Memory B cell (primary cell): ENCODE results near the gene SERINC2.

Experiments
- ATAC-seq: fragments of 150-1000 bp; cut with Tn5 transposase; 2 replicates; pipeline ENCODE4 v1.10.0; 2021; ENCODE audit warnings: low read depth, mild to moderate bottlenecking, moderate library complexity
- DNase-seq, 2 donors: peaks; one replicate each; pipeline ENCODE4 v3.0.0; 2022; ENCODE audit warnings: low spot score in 2 of 2
- H3K27ac Mint-ChIP-seq: one replicate; pipeline ENCODE4 v1.8.0; 2022; ENCODE audit warnings: mild to moderate bottlenecking, moderate library complexity, mixed read lengths
- H3K27me3 Mint-ChIP-seq: one replicate; pipeline ENCODE4 v1.8.0; 2022; ENCODE audit warnings: mixed read lengths
- H3K36me3 Mint-ChIP-seq: one replicate; pipeline ENCODE4 v1.8.0; 2022; ENCODE audit warnings: mild to moderate bottlenecking, mixed read lengths
- H3K4me1 Mint-ChIP-seq: one replicate; pipeline ENCODE4 v1.8.0; 2022; ENCODE audit warnings: mixed read lengths
- H3K4me3 Mint-ChIP-seq: one replicate; pipeline ENCODE4 v1.8.0; 2022; ENCODE audit warnings: mild to moderate bottlenecking, moderate library complexity, mixed read lengths
- H3K9me3 Mint-ChIP-seq: one replicate; pipeline ENCODE4 v1.8.0; 2022; ENCODE audit warnings: mixed read lengths

SERINC2 gene

GRCh38 chr1:31396633-31397351 lies 16.2 kb upstream of the SERINC2 start:
- DNase-seq, result no peak
- ATAC-seq, result no peak
- Mint-ChIP-seq H3K27me3 (peaks cover 1% of the 10 kb centered on the region), H3K36me3 (no peaks in the 10 kb centered on the region), H3K27ac (no peak overlapping the region), H3K4me3 (no peak overlapping the region), H3K9me3 (no peaks in the 10 kb centered on the region), H3K4me1 (peaks cover 14% of the 10 kb centered on the region)

GRCh38 chr1:31397360-31398095 lies 15.5 kb upstream of the SERINC2 start:
- Mint-ChIP-seq H3K4me1 (peaks cover 14% of the 10 kb centered on the region), H3K27ac (no peak overlapping the region), H3K4me3 (no peak overlapping the region), H3K27me3 (peaks cover 1% of the 10 kb centered on the region), H3K36me3 (no peaks in the 10 kb centered on the region), H3K9me3 (no peaks in the 10 kb centered on the region)
- ATAC-seq (no peak), DNase-seq (no peak)

- ATAC-seq, result no peak
- Mint-ChIP-seq H3K36me3 (no peaks in the 10 kb centered on the region), H3K27me3 (peaks cover 1% of the 10 kb centered on the region), H3K4me1 (peaks cover 14% of the 10 kb centered on the region), H3K4me3 (no peak overlapping the region), H3K27ac (no peak overlapping the region), H3K9me3 (no peaks in the 10 kb centered on the region)
- DNase-seq, result no peak
Observed at GRCh38 chr1:31398246-31398645, 14.8 kb upstream of the SERINC2 start.

- Mint-ChIP-seq H3K27ac (no peak overlapping the region), H3K27me3 (peaks cover 2% of the 10 kb centered on the region), H3K4me1 (peaks cover 6% of the 10 kb centered on the region), H3K4me3 (no peak overlapping the region), H3K36me3 (no peaks in the 10 kb centered on the region), H3K9me3 (no peaks in the 10 kb centered on the region)
- no peak for DNase-seq
- ATAC-seq, result no peak
Observed at GRCh38 chr1:31399976-31400375, 13.0 kb upstream of the SERINC2 start.

GRCh38 chr1:31400393-31400792 lies 12.6 kb upstream of the SERINC2 start:
- H3K9me3 Mint-ChIP-seq, result no peaks in the 10 kb centered on the region

GRCh38 chr1:31401241-31401640 lies 11.8 kb upstream of the SERINC2 start:
- no peak overlapping the region for H3K4me3 Mint-ChIP-seq
- H3K27ac Mint-ChIP-seq, result no peak overlapping the region
- no peaks in the 10 kb centered on the region for H3K9me3 Mint-ChIP-seq
- H3K36me3 Mint-ChIP-seq, result peaks cover 1% of the 10 kb centered on the region
- DNase-seq (no peak), ATAC-seq (no peak)
- peaks cover 3% of the 10 kb centered on the region for H3K27me3 Mint-ChIP-seq
- peaks cover 4% of the 10 kb centered on the region for H3K4me1 Mint-ChIP-seq

More at GRCh38 chr1:31400393-31400792, 12.6 kb upstream of the SERINC2 start:
- DNase-seq (no peak), ATAC-seq (no peak)
- no peak overlapping the region for H3K4me3 Mint-ChIP-seq
- H3K27ac Mint-ChIP-seq, result no peak overlapping the region
- peaks cover 3% of the 10 kb centered on the region for H3K27me3 Mint-ChIP-seq
- H3K4me1 Mint-ChIP-seq, result peaks cover 4% of the 10 kb centered on the region
- peaks cover 1% of the 10 kb centered on the region for H3K36me3 Mint-ChIP-seq

- H3K9me3 Mint-ChIP-seq, result no peaks in the 10 kb centered on the region
- no peak overlapping the region for H3K27ac Mint-ChIP-seq
- no peaks in the 10 kb centered on the region for H3K4me1 Mint-ChIP-seq
- no peak for DNase-seq
- no peak for ATAC-seq
- H3K36me3 Mint-ChIP-seq, result peaks cover 1% of the 10 kb centered on the region
- H3K4me3 Mint-ChIP-seq, result no peak overlapping the region
- peaks cover 20% of the 10 kb centered on the region for H3K27me3 Mint-ChIP-seq
Observed at GRCh38 chr1:31405578-31406245, 7.3 kb upstream of the SERINC2 start.

DNA sequence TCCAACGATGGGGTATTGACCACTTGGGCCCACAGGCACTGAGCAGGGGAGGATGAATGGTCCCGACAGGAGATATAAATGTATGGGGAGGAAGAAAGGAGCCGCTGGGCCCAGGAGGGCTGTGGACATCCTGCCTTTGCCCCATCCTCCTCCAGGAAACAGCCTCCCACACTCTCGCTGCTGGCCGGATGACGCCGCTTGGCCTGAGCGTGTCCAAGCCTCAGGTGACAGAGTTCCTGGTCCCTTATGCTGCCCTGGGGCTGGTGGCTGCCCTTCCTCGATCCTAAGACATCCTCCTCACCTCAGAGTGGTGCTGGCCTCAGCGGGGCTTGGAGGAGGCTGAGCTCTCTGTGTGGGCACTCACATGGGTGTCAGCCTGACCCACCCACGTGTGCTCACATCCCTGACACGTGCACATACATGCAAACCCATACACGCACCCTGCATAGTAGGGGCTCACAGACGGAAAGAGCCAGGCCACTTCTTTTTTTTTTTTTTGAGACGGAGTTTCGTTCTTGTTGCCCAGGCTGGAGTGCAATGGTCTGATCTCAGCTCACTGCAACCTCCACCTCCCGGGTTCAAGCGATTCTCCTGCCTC lies 5.9 kb upstream of the SERINC2 start:
- H3K9me3 Mint-ChIP-seq, result no peaks in the 10 kb centered on the region
- peaks cover under 1% of the 10 kb centered on the region for H3K4me1 Mint-ChIP-seq
- no peak overlapping the region for H3K4me3 Mint-ChIP-seq
- peaks cover 28% of the 10 kb centered on the region for H3K27me3 Mint-ChIP-seq
- H3K27ac Mint-ChIP-seq, result no peak overlapping the region
- ATAC-seq (no peak), DNase-seq (no peak)
- H3K36me3 Mint-ChIP-seq, result peaks cover 1% of the 10 kb centered on the region

DNA sequence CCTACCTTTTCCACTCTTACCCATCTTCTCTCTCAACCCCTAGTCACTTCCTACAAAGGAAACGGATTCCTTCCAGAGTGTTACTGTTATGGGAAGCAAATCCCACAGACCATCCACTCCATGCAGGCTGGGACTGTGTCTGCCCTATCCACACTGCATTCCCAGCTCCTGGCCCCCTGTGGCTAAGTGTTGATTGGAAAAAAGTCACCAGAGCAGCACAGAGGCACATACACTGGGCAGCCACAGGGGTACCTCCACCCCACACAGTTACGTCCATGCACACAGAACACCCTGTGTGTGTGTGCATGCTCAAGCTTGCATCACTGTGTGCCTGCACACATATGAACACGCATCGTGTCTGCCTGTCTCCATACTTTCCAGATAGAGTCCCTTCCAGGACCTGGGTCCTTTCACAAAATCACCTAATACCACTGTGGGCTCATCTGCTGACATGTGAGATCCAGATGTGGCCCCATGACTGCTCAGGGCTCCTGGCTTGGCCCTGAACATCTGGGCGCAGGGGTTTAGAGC lies 4.2 kb upstream of the SERINC2 start:
- H3K36me3 Mint-ChIP-seq, result peaks cover 3% of the 10 kb centered on the region
- ATAC-seq (no peak), DNase-seq (no peak)
- no peak overlapping the region for H3K27ac Mint-ChIP-seq
- H3K4me1 Mint-ChIP-seq, result peaks cover 8% of the 10 kb centered on the region
- no peak overlapping the region for H3K4me3 Mint-ChIP-seq
- H3K27me3 Mint-ChIP-seq, result peaks cover 35% of the 10 kb centered on the region
- H3K9me3 Mint-ChIP-seq, result no peaks in the 10 kb centered on the region

DNA sequence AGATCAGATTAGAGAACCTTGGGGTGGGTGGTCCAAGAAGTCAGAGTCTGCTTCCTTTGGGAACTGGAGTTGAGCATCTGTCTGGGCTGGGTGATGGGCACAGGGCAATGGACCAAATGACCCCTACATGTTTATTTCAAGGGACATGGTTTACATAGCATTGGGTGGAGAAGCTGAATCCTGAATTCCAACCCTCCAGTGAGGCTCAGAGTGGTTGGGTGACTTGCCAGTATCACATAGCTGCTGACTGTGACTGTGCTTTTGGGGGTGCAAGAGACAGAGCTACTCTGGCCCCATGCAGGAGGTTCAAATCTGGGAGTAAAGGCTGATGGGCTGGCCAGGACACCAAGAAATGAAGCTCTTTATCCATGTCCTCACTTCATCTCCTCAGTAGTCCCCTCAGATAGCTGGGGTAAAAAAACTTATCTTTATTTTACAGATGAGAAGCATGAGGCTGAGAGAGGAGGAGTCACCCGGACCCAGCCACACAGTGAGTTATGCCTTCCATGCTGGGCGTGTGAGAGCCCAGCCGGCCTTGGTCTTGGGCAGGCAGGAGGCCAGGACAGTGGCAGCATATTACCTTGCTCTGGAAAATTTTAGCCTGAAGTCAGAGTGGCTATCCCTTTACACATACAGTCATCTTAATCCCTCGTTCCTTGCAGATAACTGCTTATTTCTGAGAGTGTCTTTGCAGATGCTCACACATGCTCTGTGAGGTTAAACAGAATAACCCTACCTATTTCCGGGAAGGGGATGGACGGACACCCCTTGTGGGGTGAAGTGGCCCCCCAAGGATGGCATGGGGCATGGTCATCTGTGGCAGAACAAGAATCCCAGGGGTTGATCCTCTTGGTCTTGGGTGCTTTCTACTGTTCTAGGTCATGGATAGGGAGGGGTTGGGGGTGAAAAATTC lies 2.8 kb upstream of the SERINC2 start:
- peaks cover 37% of the 10 kb centered on the region for H3K27me3 Mint-ChIP-seq
- H3K4me3 Mint-ChIP-seq, result no peak overlapping the region
- no peak for ATAC-seq
- no peaks in the 10 kb centered on the region for H3K9me3 Mint-ChIP-seq
- H3K4me1 Mint-ChIP-seq, result peaks cover 8% of the 10 kb centered on the region
- peaks cover 2% of the 10 kb centered on the region for H3K36me3 Mint-ChIP-seq
- no peak for DNase-seq
- no peak overlapping the region for H3K27ac Mint-ChIP-seq

- Mint-ChIP-seq H3K36me3 (peaks cover 2% of the 10 kb centered on the region), H3K9me3 (no peaks in the 10 kb centered on the region), H3K4me1 (peaks cover 8% of the 10 kb centered on the region), H3K27me3 (peaks cover 37% of the 10 kb centered on the region), H3K4me3 (no peak overlapping the region), H3K27ac (no peak overlapping the region)
- DNase-seq (no peak), ATAC-seq (no peak)
Observed at GRCh38 chr1:31410871-31411270, 2.1 kb upstream of the SERINC2 start.

GRCh38 chr1:31412205-31412604 lies 808 bp upstream of the SERINC2 start:
- Mint-ChIP-seq H3K36me3 (peaks cover 2% of the 10 kb centered on the region), H3K9me3 (no peaks in the 10 kb centered on the region), H3K4me1 (peaks cover 8% of the 10 kb centered on the region), H3K27me3 (peaks cover 45% of the 10 kb centered on the region), H3K27ac (no peak overlapping the region), H3K4me3 (peak overlapping the region; percentile 72)
- DNase-seq, result no peak
- ATAC-seq, result no peak

DNA sequence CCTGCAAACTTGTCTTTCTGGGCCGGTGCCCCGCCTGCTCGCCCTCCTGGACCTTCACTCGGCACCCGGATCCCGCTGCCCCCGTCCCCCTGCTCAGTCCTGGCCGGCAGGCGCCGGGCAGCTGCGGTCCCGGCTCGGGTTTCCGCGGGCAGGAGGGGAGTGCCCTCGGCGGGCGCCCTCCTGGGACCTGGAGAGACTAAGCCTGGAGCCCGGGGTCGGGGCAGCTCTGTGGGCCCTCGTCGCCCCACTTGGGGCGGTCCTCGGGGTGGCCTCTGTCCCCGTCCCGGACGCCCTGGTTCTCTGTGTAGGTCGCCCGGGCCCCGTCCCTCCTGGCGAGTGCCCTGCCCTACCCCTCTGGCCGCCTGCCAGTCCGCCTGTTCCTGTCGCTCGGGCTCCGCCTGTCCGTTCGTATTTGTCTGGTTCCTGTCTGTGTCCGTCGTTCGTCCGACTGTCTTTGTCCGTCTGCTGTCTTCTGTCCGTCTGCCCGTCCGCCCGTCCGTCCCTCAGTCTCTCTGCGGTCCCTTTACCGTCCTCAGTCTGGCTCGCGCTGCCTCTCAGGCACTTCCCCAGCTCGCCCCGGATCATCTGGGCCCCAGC lies 490 bp downstream of the SERINC2 start:
- no peaks in the 10 kb centered on the region for H3K9me3 Mint-ChIP-seq
- H3K27me3 Mint-ChIP-seq, result peaks cover 46% of the 10 kb centered on the region
- peaks cover 8% of the 10 kb centered on the region for H3K4me1 Mint-ChIP-seq
- peak overlapping the region; percentile 95 for H3K4me3 Mint-ChIP-seq
- peak; percentile 35 for ATAC-seq
- peaks cover 2% of the 10 kb centered on the region for H3K36me3 Mint-ChIP-seq
- peak in 1 of 2 donors; percentile 47 for DNase-seq
- peak overlapping the region; percentile 82 for H3K27ac Mint-ChIP-seq
